K562 (cell line): ENCODE data around the gene SEZ6. TPM values are rescaled to one million over a fixed set of nuclear protein-coding genes. Genes with fewer than 3 reads are reported as not detected.

Experiments
- BACH1 ChIP-seq: fragments of 200-800 bp; sonication (Bioruptor generic); IDR thresholded peaks from 2 replicates; pipeline ENCODE4 v1.6.1; 2016; ENCODE audit warnings: missing genetic modification characterization, missing compliant biosample characterization
- BRD9 ChIP-seq: fragments of 450-650 bp; IDR thresholded peaks from 2 replicates; pipeline ENCODE4 v1.6.1; 2018; ENCODE audit warnings: low read depth; ENCODE audit not compliant: partially characterized antibody
- CBFB ChIP-seq: sonication (generic); formaldehyde crosslinking; IDR thresholded peaks from 2 replicates; pipeline ENCODE4 v1.4.0; 2020; ENCODE audit warnings: mild to moderate bottlenecking, missing genetic modification reagents
- DPF2 ChIP-seq: fragments of 450-650 bp; IDR thresholded peaks from 2 replicates; pipeline ENCODE4 v1.6.1; 2016
- EP300 ChIP-seq: IDR thresholded peaks from 2 replicates; pipeline ENCODE4 v1.6.1; 2012; ENCODE audit warnings: low read length, improper control_type of control experiment
- FOS ChIP-seq: IDR thresholded peaks from 3 replicates; pipeline ENCODE4 v1.6.1; 2011; ENCODE audit not compliant: insufficient read length; ENCODE audit errors: extremely low read depth
- HMBOX1 ChIP-seq: sonication (generic); IDR thresholded peaks from 2 replicates; pipeline ENCODE4 v1.6.1; 2016
- HOXB6 ChIP-seq: fragments of 250-450 bp; sonication (Bioruptor Pico); IDR thresholded peaks from 2 replicates; pipeline ENCODE4 v1.5.1; 2022; ENCODE audit warnings: mild to moderate bottlenecking, borderline replicate concordance
- LARP7 ChIP-seq: fragments of 450-650 bp; IDR thresholded peaks from 2 replicates; pipeline ENCODE4 v1.6.1; 2016
- MYC ChIP-seq, 2 experiments: fragments of 250-450 bp in 1 of 2; sonication (Bioruptor Pico) in 1 of 2; IDR thresholded peaks; 2 replicates each; pipeline versions ENCODE4 v1.5.1 to v1.6.1; 2012 to 2021; ENCODE audit warnings: low read depth in 2 of 2, borderline replicate concordance in 1 of 2, improper control_type of control experiment in 1 of 2, low read length in 1 of 2, mild to moderate bottlenecking in 1 of 2, moderate library complexity in 1 of 2
- MYNN ChIP-seq, 2 experiments: sonication (generic); formaldehyde crosslinking in 1 of 2; IDR thresholded peaks; 2 replicates each; pipeline versions ENCODE4 v1.5.0 to v1.6.1; 2016 to 2020; ENCODE audit warnings: antibody characterized with exemption in 1 of 2, missing genetic modification reagents in 1 of 2
- NCOR1 ChIP-seq: fragments of 450-650 bp; IDR thresholded peaks from 2 replicates; pipeline ENCODE4 v1.6.1; 2016; ENCODE audit warnings: mild to moderate bottlenecking, moderate library complexity
- NR1H2 ChIP-seq: sonication (generic); formaldehyde crosslinking; IDR thresholded peaks from 2 replicates; pipeline ENCODE4 v1.4.0; 2020; ENCODE audit warnings: mild to moderate bottlenecking, missing genetic modification reagents
- NUFIP1 ChIP-seq: fragments of 450-650 bp; IDR thresholded peaks from 2 replicates; pipeline ENCODE4 v1.6.1; 2018; ENCODE audit not compliant: partially characterized antibody
- RBFOX2 ChIP-seq: fragments of 200-400 bp; formaldehyde crosslinking; IDR thresholded peaks from 2 replicates; pipeline ENCODE4 v1.6.1; 2017; ENCODE audit warnings: low read depth, mild to moderate bottlenecking, low read length, moderate library complexity
- RBM25 ChIP-seq: fragments of 200-400 bp; formaldehyde crosslinking; IDR thresholded peaks from 2 replicates; pipeline ENCODE4 v1.6.1; 2018; ENCODE audit warnings: low read length, low read depth, moderate library complexity; ENCODE audit not compliant: severe bottlenecking
- RFX5 ChIP-seq: IDR thresholded peaks from 2 replicates; pipeline ENCODE4 v1.6.1; 2011; ENCODE audit warnings: low read depth, mild to moderate bottlenecking, improper control_type of control experiment, low read length
- RFX7 ChIP-seq: fragments of 250-450 bp; sonication (Bioruptor Pico); IDR thresholded peaks from 2 replicates; pipeline ENCODE4 v1.5.1; 2021; ENCODE audit warnings: mild to moderate bottlenecking
- SMC3 ChIP-seq: conservative IDR thresholded peaks from 2 replicates; pipeline ENCODE4 v1.6.1; 2011; ENCODE audit warnings: low read depth, low read length, improper control_type of control experiment; ENCODE audit not compliant: insufficient read depth
- TARDBP ChIP-seq: fragments of 450-650 bp; IDR thresholded peaks from 2 replicates; pipeline ENCODE4 v1.6.1; 2016
- TCFL5 ChIP-seq: fragments of 250-450 bp; sonication (Bioruptor Pico); conservative IDR thresholded peaks from 2 replicates; pipeline ENCODE4 v1.6.1; 2021; ENCODE audit warnings: mild to moderate bottlenecking, moderate library complexity, matching md5 sums
- XRCC3 ChIP-seq: fragments of 450-650 bp; IDR thresholded peaks from 2 replicates; pipeline ENCODE4 v1.6.1; 2017; ENCODE audit warnings: mild to moderate bottlenecking, moderate library complexity
- ZNF717 ChIP-seq: fragments of 250-450 bp; sonication (Bioruptor Pico); IDR thresholded peaks from 2 replicates; pipeline ENCODE4 v1.5.0; 2021
- polyA plus RNA-seq, 8 experiments: library from polyadenylated mRNA; depleted of rRNA in 4 of 8; stranded (reverse) in 5 of 8; unstranded in 3 of 8; fragments of >200 nt; fragmentation: Nextera tagmentation in 2 of 8; fragmentation: Illumina TruSeq in 1 of 8; extraction: Ambion mirVana in 2 of 8; extraction: Trizol in 1 of 8; gene quantifications; 2 replicates each; pipeline versions ENCODE4 v1.2.1 to v1.2.3, GENCODE V29; 2011 to 2014; ENCODE audit warnings: inconsistent platforms in 1 of 8, missing spikeins in 1 of 8
- total RNA-seq, 7 experiments: library from RNA; depleted of rRNA in 6 of 7; stranded (reverse); fragments of >200 nt in 6 of 7; fragmentation: Illumina TruSeq in 2 of 7; extraction: Trizol in 2 of 7; gene quantifications; 2 replicates each; pipeline versions ENCODE4 v1.2.1 to v1.2.3, GENCODE V29; 2011 to 2021; ENCODE audit warnings: low replicate concordance in 1 of 7
- TF ChIP-seq, protein P1 (sequence below), 2 experiments: fragments of 200-800 bp in 1 of 2; sonication (Bioruptor generic) in 1 of 2; sonication (generic) in 1 of 2; formaldehyde crosslinking in 1 of 2; IDR thresholded peaks in 1 of 2; conservative IDR thresholded peaks in 1 of 2; 2 replicates each; pipeline versions ENCODE4 v1.5.0 to v1.6.1; 2016 to 2020; ENCODE audit warnings: missing compliant biosample characterization in 1 of 2, missing genetic modification characterization in 1 of 2, missing genetic modification reagents in 1 of 2
- TF ChIP-seq, protein P2 (sequence below): fragments of 200-800 bp; sonication (Bioruptor generic); IDR thresholded peaks from 2 replicates; pipeline ENCODE4 v1.6.1; 2017; ENCODE audit warnings: missing genetic modification characterization, missing compliant biosample characterization

The SEZ6 gene
- total and polyA plus RNA-seq, 9 of the 15 experiments (the other 6 are each of a cell fraction or from before 2014, with no cell fraction given), result not detected

GRCh38 chr17:28928061-28928460 lies 77.8 kb downstream of the SEZ6 start (continued):
- TF ChIP-seq BRD9 (no peak), RFX5 (no peak), XRCC3 (no peak), HMBOX1 (peak; percentile 79), RBM25 (no peak), MYNN (IDR thresholded peaks at IDR 0.05) (no peak), MYNN (CRISPR knock-in tag; IDR thresholded peaks at IDR 0.05) (no peak), RBFOX2 (no peak), HOXB6 (CRISPR knock-in tag) (no peak), DPF2 (0 out of 2 replicates have a peak, but pooled peaks have one; percentile 26), ZNF717 (no peak), NCOR1 (no peak), TCFL5 (CRISPR knock-in tag) (no peak), FOS (no peak), NR1H2 (CRISPR knock-in tag) (no peak), MYC (IDR thresholded peaks at IDR 0.05; ENCODE audit: low read depth, low read length) (no peak), MYC (CRISPR knock-in tag; IDR thresholded peaks at IDR 0.05; ENCODE audit: borderline replicate concordance, low read depth) (no peak), BACH1 (tag) (peak; percentile 55; the same call in 1 of the 2 replicates), SMC3 (no peak), RFX7 (CRISPR knock-in tag) (no peak), NUFIP1 (no peak), CBFB (CRISPR knock-in tag) (no peak), LARP7 (no peak), TARDBP (no peak), EP300 (no peak)
- TF ChIP-seq, protein P1, sequence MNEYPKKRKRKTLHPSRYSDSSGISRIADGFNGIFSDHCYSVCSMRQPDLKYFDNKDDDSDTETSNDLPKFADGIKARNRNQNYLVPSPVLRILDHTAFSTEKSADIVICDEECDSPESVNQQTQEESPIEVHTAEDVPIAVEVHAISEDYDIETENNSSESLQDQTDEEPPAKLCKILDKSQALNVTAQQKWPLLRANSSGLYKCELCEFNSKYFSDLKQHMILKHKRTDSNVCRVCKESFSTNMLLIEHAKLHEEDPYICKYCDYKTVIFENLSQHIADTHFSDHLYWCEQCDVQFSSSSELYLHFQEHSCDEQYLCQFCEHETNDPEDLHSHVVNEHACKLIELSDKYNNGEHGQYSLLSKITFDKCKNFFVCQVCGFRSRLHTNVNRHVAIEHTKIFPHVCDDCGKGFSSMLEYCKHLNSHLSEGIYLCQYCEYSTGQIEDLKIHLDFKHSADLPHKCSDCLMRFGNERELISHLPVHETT (CRISPR knock-in tag; conservative IDR thresholded peaks at IDR 0.05 in 1 of 2, IDR thresholded peaks at IDR 0.05 in 1 of 2), result peak in 1 of 2 experiments; percentile 40; a peak in 1 of 4 replicates
- TF ChIP-seq, protein P2, sequence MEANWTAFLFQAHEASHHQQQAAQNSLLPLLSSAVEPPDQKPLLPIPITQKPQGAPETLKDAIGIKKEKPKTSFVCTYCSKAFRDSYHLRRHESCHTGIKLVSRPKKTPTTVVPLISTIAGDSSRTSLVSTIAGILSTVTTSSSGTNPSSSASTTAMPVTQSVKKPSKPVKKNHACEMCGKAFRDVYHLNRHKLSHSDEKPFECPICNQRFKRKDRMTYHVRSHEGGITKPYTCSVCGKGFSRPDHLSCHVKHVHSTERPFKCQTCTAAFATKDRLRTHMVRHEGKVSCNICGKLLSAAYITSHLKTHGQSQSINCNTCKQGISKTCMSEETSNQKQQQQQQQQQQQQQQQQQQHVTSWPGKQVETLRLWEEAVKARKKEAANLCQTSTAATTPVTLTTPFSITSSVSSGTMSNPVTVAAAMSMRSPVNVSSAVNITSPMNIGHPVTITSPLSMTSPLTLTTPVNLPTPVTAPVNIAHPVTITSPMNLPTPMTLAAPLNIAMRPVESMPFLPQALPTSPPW, result no peak
